Measurements from ENCODE around the gene FGF18. TPM values are rescaled to one million over a fixed set of nuclear protein-coding genes. Genes with fewer than 3 reads are reported as not detected.

The FGF18 gene
- total and polyA plus RNA-seq, 2 experiments from 2014 or later, result 0.56 to 0.86 TPM

DNA sequence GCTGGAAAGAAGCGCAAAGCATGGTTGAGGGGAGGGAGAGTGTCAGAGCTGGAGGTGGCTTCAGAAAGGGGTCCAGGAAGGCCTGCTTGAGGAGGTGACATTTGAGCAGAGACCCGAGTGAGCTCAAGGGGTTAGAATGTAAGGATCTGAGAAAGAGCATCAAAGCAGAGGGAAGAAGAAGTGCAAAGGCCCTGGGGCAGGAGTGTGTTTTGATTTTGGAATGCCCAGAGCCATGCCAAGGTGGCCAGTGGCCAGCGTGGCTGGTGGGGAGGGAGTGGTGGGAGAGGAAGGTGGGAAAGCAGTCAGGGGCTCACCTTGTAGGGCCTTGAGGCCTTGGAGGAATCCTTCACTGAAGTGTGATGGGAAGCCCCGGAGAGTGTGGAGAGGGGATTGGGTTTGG, 15.4 kb downstream of the FGF18 start:
- H3K27ac ChIP-seq (ENCODE audit: low read depth), result no peak overlapping the region
- TF ChIP-seq STAT1 (IDR thresholded peaks at IDR 0.05; ENCODE audit: unreplicated experiment) (no peak), ZNF114 (CRISPR knock-in tag; IDR thresholded peaks at IDR 0.05) (no peak), EZH2phosphoT487 (IDR thresholded peaks at IDR 0.05; ENCODE audit: unreplicated experiment) (no peak), EZH2 (IDR thresholded peaks at IDR 0.05; ENCODE audit: low read depth, unreplicated experiment) (no peak)
- TF ChIP-seq, protein P1, sequence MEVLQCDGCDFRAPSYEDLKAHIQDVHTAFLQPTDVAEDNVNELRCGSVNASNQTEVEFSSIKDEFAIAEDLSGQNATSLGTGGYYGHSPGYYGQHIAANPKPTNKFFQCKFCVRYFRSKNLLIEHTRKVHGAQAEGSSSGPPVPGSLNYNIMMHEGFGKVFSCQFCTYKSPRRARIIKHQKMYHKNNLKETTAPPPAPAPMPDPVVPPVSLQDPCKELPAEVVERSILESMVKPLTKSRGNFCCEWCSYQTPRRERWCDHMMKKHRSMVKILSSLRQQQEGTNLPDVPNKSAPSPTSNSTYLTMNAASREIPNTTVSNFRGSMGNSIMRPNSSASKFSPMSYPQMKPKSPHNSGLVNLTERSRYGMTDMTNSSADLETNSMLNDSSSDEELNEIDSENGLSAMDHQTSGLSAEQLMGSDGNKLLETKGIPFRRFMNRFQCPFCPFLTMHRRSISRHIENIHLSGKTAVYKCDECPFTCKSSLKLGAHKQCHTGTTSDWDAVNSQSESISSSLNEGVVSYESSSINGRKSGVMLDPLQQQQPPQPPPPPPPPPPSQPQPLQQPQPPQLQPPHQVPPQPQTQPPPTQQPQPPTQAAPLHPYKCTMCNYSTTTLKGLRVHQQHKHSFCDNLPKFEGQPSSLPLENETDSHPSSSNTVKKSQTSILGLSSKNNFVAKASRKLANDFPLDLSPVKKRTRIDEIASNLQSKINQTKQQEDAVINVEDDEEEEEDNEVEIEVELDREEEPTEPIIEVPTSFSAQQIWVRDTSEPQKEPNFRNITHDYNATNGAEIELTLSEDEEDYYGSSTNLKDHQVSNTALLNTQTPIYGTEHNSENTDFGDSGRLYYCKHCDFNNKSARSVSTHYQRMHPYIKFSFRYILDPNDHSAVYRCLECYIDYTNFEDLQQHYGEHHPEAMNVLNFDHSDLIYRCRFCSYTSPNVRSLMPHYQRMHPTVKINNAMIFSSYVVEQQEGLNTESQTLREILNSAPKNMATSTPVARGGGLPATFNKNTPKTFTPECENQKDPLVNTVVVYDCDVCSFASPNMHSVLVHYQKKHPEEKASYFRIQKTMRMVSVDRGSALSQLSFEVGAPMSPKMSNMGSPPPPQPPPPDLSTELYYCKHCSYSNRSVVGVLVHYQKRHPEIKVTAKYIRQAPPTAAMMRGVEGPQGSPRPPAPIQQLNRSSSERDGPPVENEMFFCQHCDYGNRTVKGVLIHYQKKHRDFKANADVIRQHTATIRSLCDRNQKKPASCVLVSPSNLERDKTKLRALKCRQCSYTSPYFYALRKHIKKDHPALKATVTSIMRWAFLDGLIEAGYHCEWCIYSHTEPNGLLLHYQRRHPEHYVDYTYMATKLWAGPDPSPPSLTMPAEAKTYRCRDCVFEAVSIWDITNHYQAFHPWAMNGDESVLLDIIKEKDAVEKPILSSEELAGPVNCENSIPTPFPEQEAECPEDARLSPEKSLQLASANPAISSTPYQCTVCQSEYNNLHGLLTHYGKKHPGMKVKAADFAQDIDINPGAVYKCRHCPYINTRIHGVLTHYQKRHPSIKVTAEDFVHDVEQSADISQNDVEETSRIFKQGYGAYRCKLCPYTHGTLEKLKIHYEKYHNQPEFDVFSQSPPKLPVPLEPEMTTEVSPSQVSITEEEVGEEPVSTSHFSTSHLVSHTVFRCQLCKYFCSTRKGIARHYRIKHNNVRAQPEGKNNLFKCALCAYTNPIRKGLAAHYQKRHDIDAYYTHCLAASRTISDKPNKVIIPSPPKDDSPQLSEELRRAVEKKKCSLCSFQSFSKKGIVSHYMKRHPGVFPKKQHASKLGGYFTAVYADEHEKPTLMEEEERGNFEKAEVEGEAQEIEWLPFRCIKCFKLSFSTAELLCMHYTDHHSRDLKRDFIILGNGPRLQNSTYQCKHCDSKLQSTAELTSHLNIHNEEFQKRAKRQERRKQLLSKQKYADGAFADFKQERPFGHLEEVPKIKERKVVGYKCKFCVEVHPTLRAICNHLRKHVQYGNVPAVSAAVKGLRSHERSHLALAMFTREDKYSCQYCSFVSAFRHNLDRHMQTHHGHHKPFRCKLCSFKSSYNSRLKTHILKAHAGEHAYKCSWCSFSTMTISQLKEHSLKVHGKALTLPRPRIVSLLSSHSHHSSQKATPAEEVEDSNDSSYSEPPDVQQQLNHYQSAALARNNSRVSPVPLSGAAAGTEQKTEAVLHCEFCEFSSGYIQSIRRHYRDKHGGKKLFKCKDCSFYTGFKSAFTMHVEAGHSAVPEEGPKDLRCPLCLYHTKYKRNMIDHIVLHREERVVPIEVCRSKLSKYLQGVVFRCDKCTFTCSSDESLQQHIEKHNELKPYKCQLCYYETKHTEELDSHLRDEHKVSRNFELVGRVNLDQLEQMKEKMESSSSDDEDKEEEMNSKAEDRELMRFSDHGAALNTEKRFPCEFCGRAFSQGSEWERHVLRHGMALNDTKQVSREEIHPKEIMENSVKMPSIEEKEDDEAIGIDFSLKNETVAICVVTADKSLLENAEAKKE (CRISPR knock-in tag; IDR thresholded peaks at IDR 0.05), result no peak
- TF ChIP-seq, protein P2, sequence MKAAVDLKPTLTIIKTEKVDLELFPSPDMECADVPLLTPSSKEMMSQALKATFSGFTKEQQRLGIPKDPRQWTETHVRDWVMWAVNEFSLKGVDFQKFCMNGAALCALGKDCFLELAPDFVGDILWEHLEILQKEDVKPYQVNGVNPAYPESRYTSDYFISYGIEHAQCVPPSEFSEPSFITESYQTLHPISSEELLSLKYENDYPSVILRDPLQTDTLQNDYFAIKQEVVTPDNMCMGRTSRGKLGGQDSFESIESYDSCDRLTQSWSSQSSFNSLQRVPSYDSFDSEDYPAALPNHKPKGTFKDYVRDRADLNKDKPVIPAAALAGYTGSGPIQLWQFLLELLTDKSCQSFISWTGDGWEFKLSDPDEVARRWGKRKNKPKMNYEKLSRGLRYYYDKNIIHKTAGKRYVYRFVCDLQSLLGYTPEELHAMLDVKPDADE (IDR thresholded peaks at IDR 0.05), result no peak
- DNase-seq (ENCODE audit: low spot score) (no peak), ATAC-seq (no peak)
- no peak overlapping the region for H2AFZ ChIP-seq
- no peak overlapping the region for H3K4me3 Mint-ChIP-seq
- no peaks in the 10 kb centered on the region for H3K27me3 ChIP-seq (ENCODE audit: insufficient read depth)
- H3F3A ChIP-seq (replicated peaks; ENCODE audit: low read depth), result no peaks in the 10 kb centered on the region
- H3K9me2 ChIP-seq (ENCODE audit: insufficient read depth), result no peaks in the 10 kb centered on the region
- H4K20me1 ChIP-seq (replicated peaks; ENCODE audit: insufficient read depth), result no peaks in the 10 kb centered on the region
- no peaks in the 10 kb centered on the region for H3K79me2 ChIP-seq (replicated peaks; ENCODE audit: insufficient read depth)
- H3K36me3 Mint-ChIP-seq (ENCODE audit: low read depth), result no peaks in the 10 kb centered on the region; the same call in 2 of the 3 replicates
- peaks cover 17% of the 10 kb centered on the region for H3K4me1 ChIP-seq (ENCODE audit: insufficient read depth)
- H3K27ac Mint-ChIP-seq, result no peak overlapping the region
- H3K27me3 Mint-ChIP-seq (ENCODE audit: insufficient read depth, low read depth, poor library complexity), result peaks cover 9% of the 10 kb centered on the region
- H3K9me3 Mint-ChIP-seq, result no peaks in the 10 kb centered on the region
- H3K36me3 ChIP-seq (ENCODE audit: insufficient read depth), result no peaks in the 10 kb centered on the region
- no peak overlapping the region for H3K4me2 ChIP-seq
- H3K4me1 Mint-ChIP-seq, result peaks cover 39% of the 10 kb centered on the region
- no peak overlapping the region for H3K4me3 ChIP-seq
